ENCODE results near the gene ZNF581.

Gene ZNF581

DNA sequence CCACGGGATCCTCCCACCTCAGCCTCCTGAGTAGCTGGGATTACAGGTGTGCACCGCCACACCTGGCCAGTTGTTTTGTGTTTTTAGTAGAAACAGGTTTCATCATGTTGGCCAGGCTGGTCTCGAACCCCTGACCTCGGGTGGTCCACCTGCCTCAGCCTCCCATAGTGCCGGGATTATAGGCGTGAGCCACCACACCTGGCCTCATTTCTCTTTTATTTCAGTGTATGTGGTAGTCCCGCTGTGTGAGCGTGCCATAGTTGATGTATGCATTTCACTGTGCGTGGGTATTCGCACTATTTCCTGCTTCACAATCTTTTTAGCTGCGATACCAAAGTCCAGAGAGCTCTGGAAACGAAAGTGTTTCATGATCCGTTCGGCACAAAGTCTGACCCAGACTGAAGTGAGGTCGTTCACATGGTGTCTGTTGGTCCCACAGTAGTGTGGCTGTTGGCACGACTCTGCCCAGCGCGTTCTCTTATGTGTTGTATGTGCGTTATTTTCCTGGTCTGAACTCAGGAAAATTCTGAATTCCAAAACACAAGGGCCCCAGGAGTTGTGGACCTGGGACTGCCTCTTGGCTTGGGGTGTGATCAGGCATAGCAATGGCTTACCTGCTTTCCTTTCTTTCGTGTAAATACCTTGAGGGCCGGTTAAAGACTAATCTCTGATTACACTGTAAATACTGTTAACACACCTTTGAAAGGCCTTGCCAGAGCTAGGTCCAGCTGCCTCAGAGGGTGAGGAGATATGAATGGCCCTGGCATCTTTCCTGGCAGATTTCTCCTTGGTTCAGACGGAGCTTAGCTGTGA, 40.2 kb downstream of the ZNF581 start:
- peak; percentile 64 for DNase-seq

DNA sequence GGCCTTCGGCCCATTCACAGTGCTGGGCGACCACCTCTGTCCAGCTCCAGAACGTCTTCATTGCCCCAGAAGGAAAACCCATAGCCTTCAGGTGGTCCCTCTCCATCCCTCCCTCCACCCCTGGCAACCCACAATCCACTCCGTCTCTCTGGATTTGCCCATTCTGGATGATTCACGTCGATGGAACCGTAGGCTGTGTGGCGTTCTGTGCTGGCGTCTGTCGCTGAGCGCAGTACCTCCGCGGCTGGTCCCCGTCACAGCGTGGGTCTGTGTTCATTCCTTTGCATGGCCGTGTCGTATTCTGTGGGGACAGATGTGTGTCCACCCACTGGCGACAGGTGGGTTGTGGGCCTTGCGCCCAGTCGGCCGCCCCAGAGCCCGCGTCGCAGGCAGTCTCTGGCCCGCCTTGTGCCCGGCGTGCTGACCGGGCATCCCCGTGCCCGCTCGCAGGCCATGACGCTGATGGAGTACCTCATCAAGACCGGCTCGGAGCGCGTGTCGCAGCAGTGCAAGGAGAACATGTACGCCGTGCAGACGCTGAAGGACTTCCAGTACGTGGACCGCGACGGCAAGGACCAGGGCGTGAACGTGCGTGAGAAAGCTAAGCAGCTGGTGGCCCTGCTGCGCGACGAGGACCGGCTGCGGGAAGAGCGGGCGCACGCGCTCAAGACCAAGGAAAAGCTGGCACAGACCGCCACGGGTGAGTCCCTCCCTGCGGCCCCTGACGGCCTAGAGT, 41.7 kb downstream of the ZNF581 start:
- no peak for DNase-seq

DNA sequence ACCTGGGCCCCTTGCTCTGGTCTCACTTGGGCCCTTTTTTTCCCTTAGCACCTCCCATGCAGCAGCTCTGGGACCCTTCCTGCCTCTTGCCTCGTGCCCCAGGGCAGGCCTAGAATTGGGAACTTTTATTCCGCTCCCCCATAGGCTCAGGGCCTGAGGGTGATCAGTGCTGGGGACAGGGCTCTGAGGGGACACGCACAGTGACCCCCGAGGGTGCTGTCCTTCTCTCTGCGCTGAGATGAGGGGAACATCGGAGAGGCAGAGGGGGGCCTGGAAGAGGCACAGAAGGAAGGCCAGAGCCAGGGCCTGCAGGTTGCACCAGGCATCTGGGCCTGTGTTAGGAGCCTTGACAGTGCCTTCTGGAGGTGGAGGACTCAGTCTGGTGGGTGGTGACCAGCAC, 42.3 kb downstream of the ZNF581 start:
- DNase-seq = no peak

DNA sequence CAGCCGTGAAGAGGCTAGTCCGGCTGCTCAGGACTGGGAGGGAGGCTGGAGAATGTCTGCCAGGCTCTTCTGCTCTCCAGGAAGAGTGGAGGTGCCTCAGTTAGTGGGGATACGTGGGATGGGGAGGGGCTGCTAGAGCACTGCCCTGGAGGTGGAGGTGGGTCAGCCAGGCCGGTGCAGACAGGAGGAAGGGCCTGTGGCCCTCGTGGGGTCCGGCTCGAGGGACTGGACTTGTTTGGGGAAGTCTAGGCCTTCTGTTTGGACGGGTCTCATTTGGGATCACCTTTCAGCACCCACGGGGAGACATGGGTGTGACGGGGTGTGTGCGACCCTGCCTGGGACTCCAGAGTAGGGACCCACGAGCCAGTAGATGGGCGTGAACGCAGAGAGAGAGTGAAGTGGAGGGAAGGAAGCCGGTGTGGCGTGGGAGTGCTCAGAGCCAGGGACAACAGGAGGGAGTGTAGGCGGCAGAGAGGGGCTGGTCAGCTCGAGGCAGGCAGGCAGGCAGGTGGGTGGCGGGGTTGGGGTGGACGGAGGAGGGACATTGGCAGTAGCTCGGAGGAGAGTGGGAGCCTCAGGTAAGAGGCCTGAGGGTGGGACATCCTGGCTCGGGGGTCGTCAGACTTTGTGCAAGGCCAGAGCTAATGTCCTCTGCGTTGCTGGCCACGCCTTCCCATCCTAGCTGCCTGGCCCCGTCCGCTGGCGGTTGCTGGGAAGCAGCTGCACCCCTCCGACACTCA, 43.0 kb downstream of the ZNF581 start:
- DNase-seq = no peak

DNA sequence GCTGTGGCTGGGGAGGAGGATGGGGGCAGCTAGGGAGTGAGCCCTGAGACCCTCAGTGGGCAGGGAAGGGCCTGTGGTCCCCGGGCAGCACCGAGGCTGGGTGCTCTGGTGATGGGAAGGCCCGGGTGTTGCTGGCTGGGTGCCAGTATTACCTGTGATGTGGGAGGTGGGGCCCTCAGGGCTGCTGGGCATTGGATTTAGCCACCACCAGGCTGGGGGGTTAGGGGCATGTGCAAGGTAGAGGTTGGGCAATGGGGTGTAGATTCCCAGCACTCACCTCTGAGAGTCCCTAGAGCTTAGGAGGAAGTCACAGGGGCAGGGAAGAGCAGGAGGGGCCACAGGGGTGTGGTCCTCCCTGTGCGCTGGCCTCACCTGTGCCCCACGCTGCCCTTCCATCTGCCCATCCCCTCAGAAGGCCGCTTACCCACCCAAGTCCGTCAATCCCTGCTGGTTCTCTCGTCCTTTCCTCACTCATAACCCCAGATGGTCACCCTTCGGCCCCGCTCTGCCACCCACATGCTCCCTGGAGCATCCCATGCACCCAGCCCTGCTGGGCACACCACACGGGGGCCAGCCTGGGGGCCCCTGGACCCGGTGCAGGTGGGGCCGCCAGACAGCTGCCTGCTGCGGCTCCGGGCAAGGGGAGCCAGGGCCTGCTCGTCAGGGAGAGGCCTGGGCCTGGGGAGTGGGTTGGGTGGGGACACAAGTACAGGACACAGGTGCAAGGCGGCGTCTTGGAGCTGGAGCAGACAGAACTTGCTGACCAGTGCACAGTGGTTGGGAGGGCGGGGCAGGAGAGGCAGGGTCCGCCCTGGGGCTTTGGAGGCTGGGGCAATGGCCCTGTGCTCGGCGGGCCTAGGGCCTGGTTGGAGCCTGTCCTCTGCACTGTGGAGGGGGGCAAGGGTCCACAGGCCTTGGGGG, 44.1 kb downstream of the ZNF581 start:
- no peak for DNase-seq

DNA sequence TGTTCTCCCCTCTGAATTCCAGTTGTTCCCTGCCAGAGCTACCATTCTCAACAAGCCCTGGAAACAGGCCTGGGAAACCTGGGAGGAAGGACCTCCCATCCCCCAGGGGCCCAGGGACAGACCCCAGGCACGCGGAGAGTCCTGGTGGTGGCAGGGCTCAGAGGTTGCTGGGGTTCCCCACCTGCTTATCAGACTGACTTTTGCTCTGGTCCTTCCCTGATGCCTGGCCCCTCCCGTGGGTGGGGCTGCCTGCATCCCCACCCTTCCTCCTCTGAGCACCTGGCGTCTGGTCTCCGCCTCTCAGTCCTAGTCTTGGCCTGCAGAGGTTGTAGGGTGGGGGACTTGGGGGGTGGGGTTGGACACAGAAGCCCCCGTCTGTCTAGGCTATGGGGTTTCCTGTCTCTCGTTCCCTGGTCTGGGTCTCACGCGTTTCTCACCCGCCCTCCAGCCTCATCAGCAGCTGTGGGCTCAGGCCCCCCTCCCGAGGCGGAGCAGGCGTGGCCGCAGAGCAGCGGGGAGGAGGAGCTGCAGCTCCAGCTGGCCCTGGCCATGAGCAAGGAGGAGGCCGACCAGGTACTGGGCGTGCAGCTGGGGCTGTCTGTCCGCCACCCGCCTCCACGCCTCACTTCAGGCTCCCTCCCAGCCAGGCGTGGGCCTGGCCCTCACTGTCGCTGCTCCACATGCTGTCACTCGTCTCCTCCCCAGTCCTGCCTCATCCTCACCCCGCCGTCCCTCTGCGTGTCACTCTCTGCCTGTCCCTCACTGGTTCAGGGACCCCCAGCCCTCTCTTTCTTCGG, 45.2 kb downstream of the ZNF581 start:
- no peak for DNase-seq

DNA sequence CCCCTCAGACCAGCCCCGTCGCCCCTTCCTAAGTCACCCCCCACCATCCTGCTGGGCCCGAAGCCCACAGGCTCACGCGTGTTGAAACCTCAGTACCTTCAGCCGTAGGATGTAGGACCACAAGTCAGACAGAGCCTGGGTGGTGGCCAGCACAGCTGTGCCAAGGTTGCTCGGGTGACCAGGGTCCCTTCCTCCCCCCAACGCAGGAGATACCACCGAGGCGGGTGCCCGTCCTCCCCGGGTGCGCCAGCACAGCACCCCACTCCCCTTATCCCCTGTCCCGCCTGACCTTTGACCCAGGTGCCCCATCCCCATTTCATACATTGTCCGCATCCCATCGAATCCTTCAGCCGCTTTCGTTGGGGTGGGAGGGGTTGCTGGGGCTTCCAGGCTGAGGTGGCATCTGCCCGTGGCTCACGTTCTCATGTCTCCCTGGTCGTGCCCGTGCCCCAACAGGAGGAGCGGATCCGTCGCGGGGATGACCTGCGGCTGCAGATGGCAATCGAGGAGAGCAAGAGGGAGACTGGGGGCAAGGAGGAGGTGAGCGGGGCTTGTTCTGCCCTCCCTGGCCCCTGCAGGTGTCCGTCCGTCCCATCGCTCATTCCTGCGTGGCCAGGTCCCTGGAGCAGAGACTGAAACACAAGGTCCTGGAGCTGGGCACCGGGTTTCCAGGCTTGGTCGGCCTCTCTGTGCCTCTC, 46.1 kb downstream of the ZNF581 start:
- no peak for DNase-seq

DNA sequence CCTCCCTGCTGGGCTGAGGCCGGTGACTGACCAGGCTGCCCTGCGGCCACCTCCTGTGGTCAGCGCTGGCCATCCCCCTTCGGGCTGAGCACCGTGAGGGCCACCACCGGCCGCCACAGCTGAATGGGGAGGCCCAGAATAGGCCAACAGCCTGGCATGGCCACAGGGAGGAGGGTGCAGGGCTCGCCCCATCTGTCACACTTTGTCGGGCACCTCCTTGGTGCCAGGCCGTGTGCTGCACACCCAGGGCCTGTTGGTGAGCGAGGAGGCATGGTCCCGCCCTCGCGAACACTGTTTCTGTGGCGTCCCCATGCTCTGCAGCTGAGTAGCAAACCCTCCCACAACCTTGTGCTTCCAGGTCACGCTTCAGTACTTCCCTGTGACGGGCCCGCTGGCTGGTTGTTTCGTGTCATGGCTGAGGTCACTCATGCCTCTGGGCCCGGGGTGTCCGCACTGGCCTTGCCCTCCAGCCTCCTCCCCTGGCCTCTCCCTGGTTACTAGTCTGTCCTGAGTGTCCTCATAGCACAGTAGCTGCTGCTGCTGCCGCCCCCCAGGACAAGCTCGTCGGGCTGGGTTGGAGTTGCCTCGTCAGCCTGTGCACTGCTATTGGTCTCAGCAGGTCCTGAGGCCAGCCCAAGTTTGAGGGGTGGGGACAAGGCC, 46.8 kb downstream of the ZNF581 start:
- no peak for DNase-seq

DNA sequence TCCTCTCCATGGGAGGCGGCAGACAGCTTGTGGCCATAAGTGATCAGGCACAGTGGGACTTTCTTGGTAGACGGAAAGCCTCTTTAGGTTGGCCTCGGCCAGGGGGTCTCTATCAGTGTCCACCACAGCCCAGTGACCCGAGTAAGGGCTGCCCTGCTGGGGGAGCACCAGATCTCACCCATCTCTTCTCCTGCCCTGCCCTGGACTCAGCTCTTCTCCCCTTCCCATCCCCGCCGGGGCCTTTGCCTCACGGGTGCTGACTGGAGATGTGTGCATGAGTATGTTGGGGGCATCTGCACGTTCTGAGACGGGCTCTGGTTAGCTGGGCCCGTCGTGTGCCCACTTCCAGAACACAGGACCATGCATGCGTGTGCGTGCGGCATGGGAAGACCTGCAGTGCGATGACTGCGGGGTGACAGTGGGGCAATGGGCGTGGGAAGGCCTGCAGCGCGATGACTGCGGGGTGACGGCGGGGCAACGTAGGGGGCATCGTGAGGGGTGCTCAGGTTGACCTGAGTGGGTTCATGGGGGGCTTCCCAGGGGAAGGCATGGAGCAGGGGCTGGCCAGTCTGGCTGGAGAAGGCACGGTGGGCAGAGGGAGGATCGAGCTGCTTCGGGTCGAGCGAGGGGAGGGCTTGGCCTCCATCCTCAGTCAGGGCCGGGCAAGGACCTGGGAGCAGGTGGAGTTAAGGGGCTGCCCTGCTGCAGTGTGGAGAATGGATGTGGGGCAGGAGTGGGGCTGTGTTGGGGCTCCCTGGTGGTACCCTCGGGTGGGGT, 47.5 kb downstream of the ZNF581 start:
- no peak for DNase-seq

DNA sequence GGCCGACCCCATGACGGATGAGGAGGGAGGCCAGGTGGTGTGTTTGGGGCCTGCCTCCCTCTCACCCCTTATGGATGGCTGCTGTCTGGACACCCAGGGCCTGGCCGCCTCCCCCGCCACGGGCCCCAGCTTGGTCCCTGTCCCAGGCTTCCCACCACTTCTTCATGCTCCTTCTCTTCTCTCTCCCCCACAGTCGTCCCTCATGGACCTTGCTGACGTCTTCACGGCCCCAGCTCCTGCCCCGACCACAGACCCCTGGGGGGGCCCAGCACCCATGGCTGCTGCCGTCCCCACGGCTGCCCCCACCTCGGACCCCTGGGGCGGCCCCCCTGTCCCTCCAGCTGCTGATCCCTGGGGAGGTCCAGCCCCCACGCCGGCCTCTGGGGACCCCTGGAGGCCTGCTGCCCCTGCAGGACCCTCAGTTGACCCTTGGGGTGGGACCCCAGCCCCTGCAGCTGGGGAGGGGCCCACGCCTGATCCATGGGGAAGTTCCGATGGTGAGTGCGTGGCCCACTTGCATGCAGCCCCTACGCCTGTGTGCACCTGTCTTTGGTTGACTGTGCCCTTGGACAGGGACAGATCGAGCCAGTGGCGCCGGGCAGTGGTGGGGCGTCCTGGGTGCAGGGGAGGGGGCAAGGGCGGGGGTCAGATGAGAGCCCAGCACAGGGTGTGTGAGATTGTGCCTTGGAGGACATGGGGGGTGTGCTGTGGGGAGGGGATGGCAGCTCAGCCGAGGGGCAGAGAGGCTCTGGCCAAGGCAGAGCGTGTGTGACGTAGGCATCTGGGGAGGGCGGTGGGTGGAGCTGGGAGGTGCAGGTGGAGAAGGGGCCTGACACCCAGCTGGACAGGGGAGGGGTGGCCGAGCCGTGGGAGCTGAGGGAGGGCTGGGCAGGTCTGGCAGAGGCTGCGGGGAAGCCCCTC, 48.4 kb downstream of the ZNF581 start:
- no peak for DNase-seq

DNA sequence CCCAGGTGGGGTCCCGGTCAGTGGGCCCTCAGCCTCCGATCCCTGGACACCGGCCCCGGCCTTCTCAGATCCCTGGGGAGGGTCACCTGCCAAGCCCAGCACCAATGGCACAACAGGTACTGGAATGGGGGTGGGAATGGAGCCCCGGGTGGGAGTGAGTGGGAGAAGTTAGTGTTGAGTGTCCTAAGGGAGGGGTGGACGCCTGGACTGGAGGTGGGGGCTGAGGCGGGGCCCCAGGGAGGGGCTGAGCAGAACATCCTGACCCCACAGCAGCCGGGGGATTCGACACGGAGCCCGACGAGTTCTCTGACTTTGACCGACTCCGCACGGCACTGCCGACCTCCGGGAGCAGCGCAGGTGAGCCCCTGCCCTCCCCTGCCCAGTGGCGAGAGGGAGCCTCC, 49.2 kb downstream of the ZNF581 start:
- no peak for DNase-seq

DNA sequence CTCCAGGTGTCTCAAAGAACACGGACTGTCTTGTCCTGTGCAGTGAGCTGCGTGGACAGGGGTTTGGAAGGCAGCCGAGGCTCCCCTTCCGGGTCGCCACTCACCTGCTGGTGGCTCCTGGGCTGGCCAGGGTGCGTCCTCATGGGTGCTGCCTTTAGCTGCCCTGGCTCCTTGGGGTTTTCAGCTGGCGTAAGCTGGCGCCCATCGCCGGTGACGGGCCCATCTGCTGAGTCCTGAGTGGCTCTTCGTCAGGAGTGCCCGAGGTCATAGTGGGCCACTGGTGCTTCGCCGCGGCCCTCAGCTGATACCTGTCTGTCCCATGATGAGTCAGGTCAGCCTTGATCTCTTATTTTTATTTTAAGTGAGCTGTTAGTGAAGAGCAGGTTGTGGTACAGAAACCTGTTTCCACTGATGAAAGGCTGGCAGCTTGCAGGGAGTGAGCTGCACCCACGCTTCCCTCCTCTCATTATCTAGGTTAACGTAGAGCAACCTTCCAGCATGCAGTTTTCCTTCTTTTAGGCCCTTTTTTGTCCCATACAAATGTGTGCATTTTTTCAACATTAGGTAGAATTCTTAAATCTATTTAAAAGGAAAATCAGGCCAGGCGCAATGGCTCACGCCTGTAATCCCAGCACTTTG, 50.0 kb downstream of the ZNF581 start:
- DNase-seq = no peak

DNA sequence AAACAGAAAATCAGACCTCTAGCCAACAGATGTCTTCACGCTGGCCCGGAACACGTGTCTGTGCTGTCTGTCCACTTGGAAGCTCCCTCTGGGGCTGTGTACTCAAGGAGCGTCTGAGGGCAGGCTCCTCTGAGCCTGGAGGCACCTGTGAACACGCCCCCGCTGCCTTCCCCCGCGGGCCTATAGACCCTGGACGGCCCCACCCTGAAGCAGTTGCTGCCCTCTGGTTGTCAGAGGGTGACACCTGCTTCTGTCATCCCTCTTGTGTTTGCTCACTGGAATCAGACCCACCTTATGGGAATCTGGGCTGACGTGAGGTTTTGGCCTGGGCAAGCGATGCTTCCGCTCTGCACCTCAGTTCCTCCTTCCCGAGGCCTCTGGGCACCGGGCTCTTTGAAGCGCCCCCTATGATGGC, 50.8 kb downstream of the ZNF581 start:
- no peak for DNase-seq

DNA sequence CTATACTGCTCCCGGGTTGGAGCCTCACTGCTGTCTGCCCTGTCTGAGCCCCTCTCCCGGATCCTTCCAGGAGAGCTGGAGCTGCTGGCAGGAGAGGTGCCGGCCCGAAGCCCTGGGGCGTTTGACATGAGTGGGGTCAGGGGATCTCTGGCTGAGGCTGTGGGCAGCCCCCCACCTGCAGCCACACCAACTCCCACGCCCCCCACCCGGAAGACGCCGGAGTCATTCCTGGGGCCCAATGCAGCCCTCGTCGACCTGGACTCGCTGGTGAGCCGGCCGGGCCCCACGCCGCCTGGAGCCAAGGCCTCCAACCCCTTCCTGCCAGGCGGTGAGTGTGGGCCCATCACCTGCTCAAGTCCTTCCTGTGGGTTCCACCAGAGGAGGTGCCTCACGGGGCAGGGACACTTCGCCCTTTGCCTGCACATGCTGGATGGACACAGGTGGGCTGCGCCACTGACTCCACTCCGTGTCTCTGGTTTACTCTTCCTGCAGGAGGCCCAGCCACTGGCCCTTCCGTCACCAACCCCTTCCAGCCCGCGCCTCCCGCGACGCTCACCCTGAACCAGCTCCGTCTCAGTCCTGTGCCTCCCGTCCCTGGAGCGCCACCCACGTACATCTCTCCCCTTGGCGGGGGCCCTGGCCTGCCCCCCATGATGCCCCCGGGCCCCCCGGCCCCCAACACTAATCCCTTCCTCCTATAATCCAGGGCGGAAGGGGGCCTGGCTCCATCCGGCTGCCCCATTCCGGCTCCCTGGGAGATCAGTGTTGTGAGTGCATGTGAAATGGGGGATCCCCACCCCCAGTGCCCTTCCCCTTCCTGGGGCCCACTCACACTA, 51.4 kb downstream of the ZNF581 start:
- no peak for DNase-seq

Measured in NCI-H2029 treated with DMSO at 0.1 percent for 48 hours (cell line).